Urinary bladder (tissue), 4 donors: ENCODE data around the gene TMEM81. TPM values are rescaled to one million over a fixed set of nuclear protein-coding genes. Genes with fewer than 3 reads are reported as not detected.

ENCODE experiments used
- DNase-seq: peaks from one replicate; pipeline ENCODE4 v3.0.0-alpha.2; 2015; ENCODE audit errors: extremely low spot score
- H3K27ac ChIP-seq: one replicate; pipeline ENCODE4 v1.5.1; 2013; ENCODE audit warnings: low read depth, mild to moderate bottlenecking, moderate library complexity
- H3K36me3 ChIP-seq: one replicate; pipeline ENCODE4 v1.6.1; 2013; ENCODE audit warnings: mild to moderate bottlenecking, moderate library complexity; ENCODE audit not compliant: insufficient read depth
- H3K4me1 ChIP-seq: one replicate; pipeline ENCODE4 v1.6.1; 2013; ENCODE audit warnings: mild to moderate bottlenecking, moderate library complexity; ENCODE audit not compliant: insufficient read depth
- H3K4me3 ChIP-seq: one replicate; pipeline ENCODE4 v1.5.1; 2013; ENCODE audit warnings: low read depth, low read length
- WGBS: extraction: QIAGEN DNeasy Blood & Tissue Kit; methylation state at CpG from one replicate; pipeline ENCODE4 v1.1.7; 2013; 5-methylcytosine and 5-hydroxymethylcytosine counted together
- polyA plus RNA-seq: library from polyadenylated mRNA; stranded (reverse); fragments of 200-250 nt; gene quantifications from one replicate; pipeline ENCODE4 v1.2.3, GENCODE V29; 2013
- total RNA-seq: library from RNA; depleted of rRNA; stranded (reverse); fragments of >200 nt; gene quantifications from one replicate; pipeline ENCODE4 v1.2.3, GENCODE V29; 2014
- donor health status: healthy with polysubstance abuse.
- donor health status: healthy.

Gene TMEM81
- total RNA-seq (0.74 TPM), polyA plus RNA-seq (1.5 TPM)

- H3K4me3 ChIP-seq = no peak within 1 kb of the TSS
- no peak for DNase-seq
- H3K4me1 ChIP-seq = no peaks in the 10 kb centered on the region
- H3K36me3 ChIP-seq = peaks cover 7% of the 10 kb centered on the region
- WGBS = 96% methylated on average over 2 of the region's 2 CpGs
- H3K27ac ChIP-seq = no peak within 1 kb of the TSS
Observed at GRCh38 chr1:205084360-205084759, at the start of gene TMEM81. TSS of gene TMEM81 (minus strand) at chr1:205084460. CDS start at chr1:205084320, 140 bp downstream.

GRCh38 chr1:205133287-205133686 is 49.0 kb upstream of the TMEM81 start:
- Histone ChIP-seq H3K36me3 (no peaks in the 10 kb centered on the region), H3K4me3 (no peak overlapping the region), H3K27ac (no peak overlapping the region), H3K4me1 (no peaks in the 10 kb centered on the region)
- 71% methylated on average over 1 of the region's 1 CpG for WGBS
- no peak for DNase-seq

GRCh38 chr1:205129447-205130029 is 45.3 kb upstream of the TMEM81 start:
- no peak for DNase-seq
- Histone ChIP-seq H3K4me1 (no peaks in the 10 kb centered on the region), H3K36me3 (no peaks in the 10 kb centered on the region), H3K4me3 (no peak overlapping the region), H3K27ac (no peak overlapping the region)
- 82% methylated on average over 4 of the region's 4 CpGs for WGBS

GRCh38 chr1:205128050-205128449 is 43.8 kb upstream of the TMEM81 start:
- Histone ChIP-seq H3K4me1 (no peaks in the 10 kb centered on the region), H3K36me3 (no peaks in the 10 kb centered on the region), H3K27ac (no peak overlapping the region), H3K4me3 (no peak overlapping the region)
- no peak for DNase-seq
- 85% methylated on average over 2 of the region's 2 CpGs for WGBS

- H3K36me3 ChIP-seq = no peaks in the 10 kb centered on the region
- no peak overlapping the region for H3K4me3 ChIP-seq
- no peak for DNase-seq
- no peaks in the 10 kb centered on the region for H3K4me1 ChIP-seq
- no peak overlapping the region for H3K27ac ChIP-seq
- WGBS = 85% methylated on average over 3 of the region's 3 CpGs
Observed at GRCh38 chr1:205127646-205128045, 43.4 kb upstream of the TMEM81 start.

- Histone ChIP-seq H3K4me1 (no peaks in the 10 kb centered on the region), H3K36me3 (no peaks in the 10 kb centered on the region), H3K27ac (no peak overlapping the region), H3K4me3 (no peak overlapping the region)
- no peak for DNase-seq
- 82% methylated on average over 7 of the region's 7 CpGs for WGBS
Observed at GRCh38 chr1:205124726-205125125, 40.5 kb upstream of the TMEM81 start.

- 20% methylated on average over 9 of the region's 9 CpGs for WGBS
- peak overlapping the region; percentile 77 for H3K27ac ChIP-seq
- peak overlapping the region; percentile 43 for H3K4me3 ChIP-seq
- H3K36me3 ChIP-seq = no peaks in the 10 kb centered on the region
- DNase-seq = no peak
- no peaks in the 10 kb centered on the region for H3K4me1 ChIP-seq
Observed at GRCh38 chr1:205122489-205122882, 38.2 kb upstream of the TMEM81 start.

- peak; percentile 95 for DNase-seq
- no peaks in the 10 kb centered on the region for H3K4me1 ChIP-seq
- H3K27ac ChIP-seq = peak within 1 kb of the TSS; percentile 77
- peak within 1 kb of the TSS; percentile 95 for H3K4me3 ChIP-seq
- no peaks in the 10 kb centered on the region for H3K36me3 ChIP-seq
- WGBS = under 1% methylated on average over 46 of the region's 46 CpGs
Observed at GRCh38 chr1:205121660-205122488, 37.6 kb upstream of the TMEM81 start, which contains the start of gene RBBP5. TSS of gene RBBP5 (minus strand) at chr1:205121978. CDS start at chr1:205121873, 105 bp downstream.

GRCh38 chr1:205118752-205119151 is 34.5 kb upstream of the TMEM81 start:
- 89% methylated on average over 2 of the region's 2 CpGs for WGBS
- no peak for DNase-seq
- no peaks in the 10 kb centered on the region for H3K36me3 ChIP-seq
- H3K4me3 ChIP-seq = no peak overlapping the region
- H3K27ac ChIP-seq = no peak overlapping the region
- no peaks in the 10 kb centered on the region for H3K4me1 ChIP-seq

GRCh38 chr1:205111354-205111753 is 27.1 kb upstream of the TMEM81 start:
- H3K27ac ChIP-seq = no peak overlapping the region
- no peaks in the 10 kb centered on the region for H3K36me3 ChIP-seq
- no peak overlapping the region for H3K4me3 ChIP-seq
- no peaks in the 10 kb centered on the region for H3K4me1 ChIP-seq
- no peak for DNase-seq

GRCh38 chr1:205109711-205110110 is 25.5 kb upstream of the TMEM81 start:
- Histone ChIP-seq H3K4me1 (no peaks in the 10 kb centered on the region), H3K27ac (no peak overlapping the region), H3K36me3 (peaks cover 2% of the 10 kb centered on the region), H3K4me3 (no peak overlapping the region)
- 79% methylated on average over 5 of the region's 5 CpGs for WGBS
- DNase-seq = no peak

GRCh38 chr1:205109269-205109668 is 25.0 kb upstream of the TMEM81 start:
- peaks cover 2% of the 10 kb centered on the region for H3K36me3 ChIP-seq
- H3K4me3 ChIP-seq = no peak overlapping the region
- no peaks in the 10 kb centered on the region for H3K4me1 ChIP-seq
- WGBS = 92% methylated on average over 1 of the region's 1 CpG
- no peak overlapping the region for H3K27ac ChIP-seq
- DNase-seq = no peak

GRCh38 chr1:205108464-205108863 is 24.2 kb upstream of the TMEM81 start:
- H3K27ac ChIP-seq = no peak overlapping the region
- H3K4me1 ChIP-seq = no peaks in the 10 kb centered on the region
- WGBS = 90% methylated on average over 4 of the region's 4 CpGs
- DNase-seq = no peak
- peaks cover 2% of the 10 kb centered on the region for H3K36me3 ChIP-seq
- H3K4me3 ChIP-seq = no peak overlapping the region

- Histone ChIP-seq H3K36me3 (peaks cover 7% of the 10 kb centered on the region), H3K4me1 (no peaks in the 10 kb centered on the region), H3K4me3 (no peak overlapping the region), H3K27ac (no peak overlapping the region)
- DNase-seq = no peak
- WGBS = 96% methylated on average over 4 of the region's 4 CpGs
Observed at GRCh38 chr1:205107327-205107726, 23.1 kb upstream of the TMEM81 start.
